ACHN (cell line): Measurements from ENCODE around the gene MICALL2.
A peak's percentile ranks its signal among the peaks of the same experiment; 100 is the strongest.
"Not testable (repeated sequence)": the region's sequence is repeated elsewhere in the genome, so short reads cannot be mapped to it uniquely, and the experiment has no call there.

Experiments used
- DNase-seq: peaks from one replicate; pipeline ENCODE4 v3.0.0-alpha.2; 2015
- in situ Hi-C: cut with HindIII; loops from 2 replicates; pipeline ENCODE4 v1.10.0; 2017; ENCODE audit warnings: low sequenced_read_pairs, low pct_ligation_motif_present, low pct_unique_long_range_greater_than_20kb

Gene MICALL2

DNA sequence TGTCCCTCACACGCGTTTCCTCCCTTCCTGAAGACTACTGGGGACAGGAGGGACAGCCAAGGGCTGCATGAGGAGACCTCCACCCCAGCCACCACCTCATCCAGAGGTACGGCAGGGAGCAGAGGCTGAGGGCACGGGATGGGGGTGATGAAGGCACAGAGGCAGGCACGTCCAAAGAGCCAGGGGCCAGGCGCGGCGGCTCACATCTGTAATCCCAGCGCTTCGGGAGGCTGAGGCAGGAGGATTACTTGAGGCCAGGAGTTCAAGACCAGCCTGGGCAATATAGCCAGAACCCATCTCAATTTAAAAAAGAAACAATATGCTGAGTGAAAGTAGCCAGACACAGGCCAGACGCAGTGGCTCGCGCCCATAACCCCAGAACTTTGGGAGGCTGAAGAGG, 3.3 kb downstream of the MICALL2 start:
- no peak for DNase-seq
- in situ Hi-C loops = no loop called here

DNA sequence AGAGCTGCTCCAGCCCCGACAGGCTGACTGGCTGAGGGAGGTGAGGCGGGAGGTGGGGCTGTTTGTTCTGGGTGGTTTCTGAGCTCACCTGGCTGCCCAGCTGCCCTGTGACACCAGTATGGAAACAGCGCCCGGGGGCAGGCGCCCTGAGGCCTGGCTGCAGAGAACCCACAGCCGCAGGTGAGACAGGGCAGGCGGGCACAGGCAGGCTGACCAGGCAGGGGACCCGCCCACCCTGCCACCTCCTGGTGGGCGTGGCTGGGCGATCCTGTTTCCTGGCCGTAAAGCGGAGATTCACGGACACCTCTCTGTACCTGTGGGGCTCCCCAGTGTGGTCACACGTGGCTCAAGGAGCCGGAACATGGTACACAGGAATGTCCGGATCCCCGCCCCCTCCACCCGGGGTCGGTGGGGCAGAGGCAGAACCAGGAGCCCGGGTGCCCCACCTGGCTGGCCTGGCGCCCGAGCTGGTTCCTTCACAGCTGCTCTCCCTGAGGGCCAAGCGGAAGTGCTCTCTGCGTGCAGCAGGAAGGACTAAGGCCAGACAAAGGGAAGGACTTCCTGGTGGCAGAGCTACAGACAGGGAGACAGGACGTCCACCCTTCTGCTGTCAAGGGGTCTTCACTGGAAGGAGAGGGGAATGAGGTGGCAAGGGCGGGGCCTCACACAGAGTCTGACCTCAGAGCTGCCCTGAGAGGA, 3.9 kb downstream of the MICALL2 start:
- in situ Hi-C loops = no loop called here
- DNase-seq = no peak

DNA sequence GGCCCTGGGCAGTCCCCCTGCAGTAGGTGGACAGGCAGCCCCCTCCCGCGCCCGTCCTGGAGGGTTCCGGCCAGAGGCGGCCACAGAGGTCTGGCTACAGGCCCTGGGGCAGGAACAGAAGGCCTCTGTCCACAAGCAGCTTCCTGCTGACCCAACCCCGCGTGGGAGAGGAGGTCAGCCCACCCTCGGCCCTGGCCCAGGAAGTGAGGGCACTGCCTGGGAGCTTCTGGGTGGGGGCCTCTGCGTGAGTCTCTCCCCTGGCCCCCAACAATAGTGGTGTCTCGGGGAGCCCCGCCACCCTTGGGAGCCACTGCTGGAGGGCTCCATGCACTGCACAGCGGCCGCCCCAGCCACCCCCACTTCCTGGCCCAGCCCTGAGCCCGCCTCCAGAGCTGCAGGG, 4.7 kb downstream of the MICALL2 start:
- in situ Hi-C loops = no loop called here
- DNase-seq = no peak

DNA sequence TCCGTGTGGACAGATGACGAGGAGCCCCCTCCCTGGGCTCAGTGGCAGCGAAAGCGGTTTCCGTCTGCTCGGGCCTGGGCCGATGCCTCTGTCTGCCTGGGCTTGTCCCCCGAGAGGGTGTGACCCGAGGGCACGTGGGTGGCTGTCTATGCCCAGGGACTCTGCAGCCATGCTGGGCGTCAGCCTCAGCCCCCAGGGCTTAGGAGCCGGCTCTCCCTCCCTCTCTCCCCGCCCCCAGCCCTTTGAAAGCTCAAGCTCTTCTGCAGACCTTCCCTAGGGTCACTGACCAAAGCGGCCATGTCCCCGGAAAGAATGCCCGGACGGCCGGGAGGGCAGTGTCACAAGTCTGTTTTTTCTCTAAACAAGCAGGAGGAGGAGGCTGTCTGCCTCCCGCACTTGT, 7.1 kb downstream of the MICALL2 start:
- in situ Hi-C loops = no loop called here
- no peak for DNase-seq

DNA sequence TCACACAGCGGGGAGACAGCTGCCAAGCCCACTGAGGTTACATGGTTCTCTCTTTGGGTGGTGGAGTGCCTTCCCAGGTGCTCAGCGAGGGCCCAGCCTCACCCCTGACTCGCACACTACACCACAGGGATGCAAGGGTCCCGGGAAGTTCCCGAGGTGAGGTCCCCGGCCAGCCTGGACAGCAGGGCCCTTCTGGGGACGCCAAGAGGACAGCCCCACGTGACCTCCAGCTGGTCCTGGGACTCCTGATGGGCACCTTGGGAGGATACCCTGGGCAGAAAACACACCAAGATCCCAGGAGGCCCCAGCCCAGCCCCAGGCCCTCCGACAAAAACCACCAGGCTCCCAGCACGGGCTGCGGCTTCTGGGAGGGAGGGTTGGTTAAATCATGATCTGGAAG, 8.3 kb downstream of the MICALL2 start:
- in situ Hi-C loops = no loop called here

DNA sequence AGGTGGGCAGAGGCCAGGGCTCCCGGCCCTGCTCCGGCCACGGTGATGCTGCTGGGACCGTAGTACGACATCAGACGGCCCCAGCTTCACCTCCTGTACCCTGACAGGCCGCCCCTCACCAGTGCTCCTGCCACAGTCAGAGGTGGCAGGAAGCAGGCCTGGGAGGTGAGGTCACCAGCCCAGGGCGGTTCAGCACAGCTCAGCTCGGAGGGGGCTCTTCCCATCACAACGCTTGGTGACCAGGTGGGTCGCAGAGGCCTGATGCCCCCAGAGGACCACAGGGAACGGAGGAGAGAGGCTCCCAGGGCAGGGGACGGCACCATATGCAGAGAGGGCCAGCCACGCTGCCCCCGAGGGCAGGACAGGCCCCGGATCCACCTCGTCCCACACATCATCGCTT, 8.8 kb downstream of the MICALL2 start:
- in situ Hi-C loops = no loop called here
- DNase-seq = no peak

More for the DNA sequence above, 8.3 kb downstream of the MICALL2 start:
- no peak for DNase-seq

DNA sequence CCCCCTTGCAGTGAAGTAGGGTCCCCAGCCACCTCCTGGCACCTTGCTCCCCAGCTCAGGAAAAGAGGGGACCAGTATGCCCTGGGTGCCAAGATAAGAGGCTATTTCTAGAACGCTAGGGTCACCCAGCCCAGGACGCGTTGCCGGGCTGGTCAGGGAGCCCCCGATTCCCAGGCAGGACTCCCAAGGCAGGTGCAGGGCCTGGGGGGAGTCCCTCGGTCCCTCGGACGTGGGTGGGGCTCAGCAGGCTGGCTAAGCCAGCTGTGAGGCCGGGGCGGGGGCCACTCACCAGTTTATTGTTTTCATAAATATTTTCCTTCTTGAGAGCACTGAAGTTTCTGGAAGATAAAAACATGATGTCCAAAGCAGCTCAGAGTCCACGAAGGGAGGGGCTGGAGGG, 9.3 kb downstream of the MICALL2 start:
- no peak for DNase-seq
- in situ Hi-C loops = no loop called here

DNA sequence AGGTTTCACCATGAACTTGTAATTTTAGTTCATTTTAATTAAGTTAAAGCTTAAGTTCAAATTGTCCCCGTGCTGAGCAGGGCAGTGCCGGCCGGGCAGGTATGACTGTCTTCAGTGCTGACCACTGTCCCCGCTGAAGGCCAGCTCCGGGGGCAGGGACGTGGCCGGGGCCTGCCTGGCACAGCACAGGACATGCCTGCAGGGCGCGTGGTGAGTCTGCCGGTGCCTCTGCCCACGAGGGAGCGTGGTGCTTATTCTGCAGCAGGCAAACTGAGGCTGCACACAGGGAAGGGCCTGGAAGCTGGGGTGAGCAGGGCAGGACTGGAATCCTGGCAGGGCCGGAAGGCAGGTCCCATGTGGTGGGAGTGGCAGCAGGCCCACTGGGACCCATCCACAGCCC, 9.8 kb downstream of the MICALL2 start:
- in situ Hi-C loops = no loop called here
- DNase-seq = no peak

DNA sequence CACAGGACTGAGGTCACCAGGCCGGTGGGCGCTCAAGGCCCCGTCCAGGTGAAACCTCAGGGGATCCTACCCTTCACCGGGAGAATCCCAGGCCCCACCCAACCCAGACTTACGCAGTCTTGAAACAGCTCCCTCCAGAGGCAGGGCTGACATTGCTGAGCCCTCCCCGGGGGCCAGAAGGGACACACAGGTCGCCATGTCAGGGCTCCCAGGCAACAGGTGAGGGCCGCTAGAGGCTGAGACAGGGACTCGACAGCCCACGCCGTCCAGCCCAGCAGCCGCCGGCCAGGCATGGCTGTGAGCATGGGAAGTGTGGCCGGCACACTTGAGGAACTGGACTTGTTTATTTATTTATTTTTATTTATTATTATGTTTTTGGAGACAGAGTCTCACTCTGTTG, 10.3 kb downstream of the MICALL2 start:
- in situ Hi-C loops = no loop called here
- no peak for DNase-seq

DNA sequence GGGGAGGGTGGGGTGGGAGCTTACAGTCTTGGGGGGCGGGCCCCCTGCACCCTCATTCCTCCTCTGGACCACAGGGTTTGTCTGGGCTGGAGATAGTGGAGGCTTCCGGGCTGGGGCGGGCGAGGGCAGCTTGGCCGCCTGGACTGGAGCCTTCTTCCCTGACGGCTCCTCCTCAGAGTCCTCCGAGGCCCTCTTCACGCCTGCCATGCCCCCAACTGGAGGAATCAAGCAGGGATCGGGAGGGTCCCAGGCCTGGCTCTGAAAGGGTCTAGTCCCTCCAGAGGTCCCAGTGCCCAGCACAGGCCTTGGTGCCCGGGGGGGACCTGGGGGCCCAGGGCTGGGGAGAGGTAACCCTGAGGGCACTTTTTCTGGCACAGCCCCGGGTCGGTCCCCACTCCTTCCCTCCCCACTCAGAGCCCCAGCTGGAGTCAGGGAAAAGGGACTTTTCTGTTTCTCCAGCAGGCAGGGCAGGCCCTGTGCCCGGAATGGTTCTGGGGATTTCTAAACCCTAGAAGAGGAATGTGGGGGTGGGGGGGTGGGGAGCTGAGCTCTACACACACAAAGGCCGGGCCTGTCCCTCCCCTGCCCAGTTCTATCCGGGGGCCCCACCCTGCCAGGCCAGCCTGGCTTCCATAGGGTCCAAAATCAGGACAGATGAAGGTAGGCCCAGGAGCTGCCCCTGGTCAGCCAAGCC, 11.6 kb downstream of the MICALL2 start:
- in situ Hi-C loops = no loop called here
- no peak for DNase-seq

DNA sequence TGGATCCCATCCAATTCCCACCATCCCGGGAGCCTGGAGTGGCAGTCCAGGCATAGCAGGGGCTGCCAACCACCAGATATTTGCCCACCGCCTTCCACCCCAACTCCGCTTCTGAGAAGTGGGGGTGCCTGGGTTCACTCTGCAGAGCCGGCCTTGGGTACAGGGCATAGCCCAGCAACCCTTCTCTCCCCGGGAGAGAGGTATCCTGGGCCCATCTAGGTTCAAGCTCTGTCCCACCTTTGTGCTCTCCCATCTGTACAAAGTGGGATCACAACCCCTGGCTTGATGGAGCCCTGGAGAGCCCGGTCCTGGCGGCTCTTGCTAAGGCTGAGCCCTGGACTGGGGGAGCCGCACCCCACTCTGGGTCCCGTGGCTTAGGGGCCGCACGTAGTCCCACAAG, 12.2 kb downstream of the MICALL2 start:
- no peak for DNase-seq
- in situ Hi-C loops = no loop called here

DNA sequence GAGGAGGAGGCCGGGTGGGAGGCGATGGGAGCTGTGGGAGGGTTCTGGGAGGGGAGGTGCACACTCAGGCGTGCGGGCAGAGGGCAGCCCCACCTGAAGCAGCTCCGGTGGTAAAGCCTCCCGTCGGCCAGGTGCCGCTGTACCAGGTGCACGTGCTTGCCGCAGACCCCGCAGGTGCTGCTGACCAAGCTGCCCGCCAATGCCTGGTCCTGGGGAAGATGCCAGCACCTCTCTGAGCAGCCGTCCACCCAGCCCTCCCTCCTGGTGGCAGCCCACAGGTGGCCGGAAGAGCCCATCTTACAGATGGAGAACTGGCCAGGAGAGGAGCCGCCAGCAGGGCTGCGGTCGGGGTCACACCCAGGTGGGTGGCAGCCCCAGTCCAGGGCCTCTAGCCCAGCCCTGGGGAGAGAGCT, 12.6 kb downstream of the MICALL2 start:
- no peak for DNase-seq

DNA sequence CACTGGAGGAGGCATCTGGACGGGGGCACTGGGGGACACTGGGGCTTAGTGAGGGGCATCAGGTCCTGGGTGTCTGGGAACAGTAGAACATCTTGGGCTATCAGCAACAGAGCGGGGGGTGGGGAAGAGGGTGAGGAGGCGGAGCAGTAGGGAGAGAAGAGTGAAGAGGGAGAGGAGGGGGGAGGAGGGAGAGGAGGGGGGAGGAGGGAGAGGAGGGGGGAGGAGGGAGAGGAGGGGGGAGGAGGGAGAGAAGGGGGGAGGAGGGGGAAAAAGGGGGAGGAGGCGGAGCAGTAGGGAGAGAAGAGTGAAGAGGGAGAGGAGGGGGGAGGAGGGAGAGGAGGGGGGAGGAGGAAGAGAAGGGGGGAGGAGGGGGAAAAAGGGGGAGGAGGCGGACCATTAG, 13.2 kb downstream of the MICALL2 start:
- peak; percentile 39 for DNase-seq
- in situ Hi-C loops = not testable (repeated sequence)

More for the DNA sequence above, 12.6 kb downstream of the MICALL2 start:
- in situ Hi-C loops = no loop called here

DNA sequence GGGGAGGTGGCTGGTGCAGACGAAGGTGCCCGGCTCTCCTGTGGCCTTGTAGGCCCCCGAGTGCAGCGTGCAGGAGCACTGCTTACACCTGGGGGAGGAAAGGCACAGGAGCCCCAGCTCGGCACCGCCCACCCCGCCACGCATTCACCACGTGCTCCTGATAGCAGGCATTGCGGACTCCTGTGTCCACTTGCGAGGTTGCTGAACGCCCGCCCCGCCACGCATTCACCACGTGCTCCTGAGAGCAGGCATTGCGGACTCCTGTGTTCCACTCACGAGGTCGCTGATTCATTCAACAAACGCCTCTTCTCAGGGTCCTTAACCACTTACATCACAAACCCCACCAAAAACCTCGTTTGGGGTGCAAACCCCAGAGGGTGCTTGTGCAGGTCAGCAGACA, 13.9 kb downstream of the MICALL2 start:
- no peak for DNase-seq
- in situ Hi-C loops = no loop called here

DNA sequence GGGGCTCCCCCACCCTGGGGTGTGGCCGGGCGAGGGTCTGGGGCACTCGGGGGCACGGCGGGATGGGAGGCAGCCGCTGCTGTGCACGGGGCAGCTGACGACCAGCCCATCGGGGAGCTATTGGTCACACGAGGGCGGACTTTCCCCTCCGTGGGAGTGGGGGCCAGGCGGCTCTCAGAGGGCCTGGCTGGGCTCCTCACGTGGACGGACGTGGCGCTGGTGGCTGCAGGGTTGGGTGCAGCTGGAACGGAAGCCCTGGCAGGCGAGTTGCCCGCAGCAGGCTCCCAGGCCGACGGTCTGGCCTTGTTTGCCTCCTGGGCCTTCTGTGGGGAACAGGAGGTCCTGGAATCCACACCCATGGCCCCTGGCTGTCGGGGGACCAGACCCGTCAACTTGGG, 14.3 kb downstream of the MICALL2 start:
- in situ Hi-C loops = no loop called here
- no peak for DNase-seq

DNA sequence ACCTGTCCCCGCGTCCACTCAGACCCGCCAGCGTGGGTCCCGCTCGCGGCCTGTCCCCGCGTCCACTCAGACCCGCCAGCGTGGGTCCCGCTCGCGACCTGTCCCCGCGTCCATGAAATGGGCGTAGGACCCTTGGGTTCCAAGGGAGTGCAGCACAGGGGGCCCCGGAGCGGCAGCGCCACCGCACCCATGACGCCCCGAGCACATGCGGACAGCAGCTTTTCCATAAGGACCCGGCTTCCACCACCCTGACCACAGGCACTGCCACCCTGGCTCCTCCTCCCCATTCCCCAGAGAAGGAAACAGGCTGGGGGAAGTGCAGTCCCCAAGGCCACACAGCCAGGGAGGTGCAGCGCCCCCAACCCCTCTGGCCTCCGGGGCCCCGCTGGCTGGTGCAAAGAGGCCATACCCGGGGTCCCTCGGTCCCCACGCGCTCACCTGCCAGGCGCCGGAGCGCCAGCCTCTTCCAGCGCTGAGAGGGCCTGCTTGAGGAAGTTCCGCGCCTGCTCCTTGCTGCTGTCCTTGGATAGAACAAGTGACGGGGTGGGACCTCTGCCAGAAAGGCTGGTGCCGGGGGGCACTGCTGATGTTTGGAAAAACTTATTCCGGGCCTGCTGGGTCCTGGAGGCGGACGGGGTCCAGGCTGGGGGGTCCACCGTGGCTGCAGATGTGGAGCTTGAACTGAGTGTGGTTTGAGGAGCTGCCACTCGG, 14.9 kb downstream of the MICALL2 start:
- in situ Hi-C loops = no loop called here
- DNase-seq = no peak

DNA sequence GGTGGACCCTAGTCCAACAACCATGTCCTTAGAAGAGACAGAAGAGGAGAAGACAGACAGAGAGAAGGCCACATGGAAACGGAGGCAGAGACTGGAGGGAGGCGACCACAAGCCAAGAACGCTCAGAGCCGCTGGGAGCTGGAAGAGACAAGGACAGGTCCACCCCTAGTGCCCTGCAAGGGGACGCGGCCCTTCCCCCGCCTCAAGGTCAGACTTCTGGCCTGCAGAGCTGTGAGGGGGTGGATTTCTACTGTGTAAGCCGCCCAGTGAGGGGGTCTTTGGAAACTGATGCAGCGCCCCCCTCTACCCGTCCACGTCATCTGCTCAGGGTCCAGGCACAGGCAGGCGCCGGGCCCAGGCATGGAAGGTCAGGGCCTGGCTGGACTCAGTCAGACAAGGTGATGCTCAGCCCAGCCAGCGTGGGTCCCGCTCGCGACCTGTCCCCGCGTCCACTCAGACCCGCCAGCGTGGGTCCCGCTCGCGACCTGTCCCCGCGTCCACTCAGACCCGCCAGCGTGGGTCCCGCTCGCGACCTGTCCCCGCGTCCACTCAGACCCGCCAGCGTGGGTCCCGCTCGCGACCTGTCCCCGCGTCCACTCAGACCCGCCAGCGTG, 15.6 kb downstream of the MICALL2 start:
- in situ Hi-C loops, DNase-seq: not testable (repeated sequence)

DNA sequence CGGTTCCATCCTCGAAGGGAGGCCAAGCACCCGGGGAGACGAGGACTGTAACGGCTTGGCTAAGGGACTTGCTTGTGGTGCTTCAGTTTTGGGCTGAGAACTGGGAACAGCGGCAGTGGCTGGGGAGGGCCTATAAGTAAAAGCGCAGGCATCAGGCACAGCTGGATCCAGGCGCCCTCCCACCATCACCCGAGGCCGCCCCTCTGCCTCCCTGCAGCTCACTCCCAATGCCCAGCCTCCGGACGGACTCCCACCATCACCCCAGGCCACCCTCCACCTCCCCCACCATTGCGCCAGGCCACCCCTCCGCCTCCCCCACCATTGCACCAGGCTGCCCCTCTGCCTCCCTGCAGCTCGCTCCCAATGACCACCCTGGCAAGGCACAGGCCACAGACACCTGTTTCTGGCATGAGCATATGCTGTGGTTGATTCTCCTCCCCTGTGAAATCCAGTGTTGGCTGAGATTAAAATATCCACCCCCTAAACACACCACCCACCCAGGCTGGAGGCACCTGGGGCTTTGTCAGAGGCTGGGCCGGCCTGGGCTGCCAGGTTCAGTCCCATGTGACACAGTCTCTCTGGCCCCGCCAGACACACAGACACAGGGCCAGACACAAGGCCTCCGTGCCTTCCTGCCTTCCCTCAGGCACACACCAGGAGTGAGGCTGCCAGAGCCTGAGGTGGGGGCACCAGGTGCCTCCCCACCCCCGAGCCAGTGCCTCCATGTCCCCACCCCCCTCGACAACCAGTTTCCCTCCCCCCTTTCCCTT, 16.7 kb downstream of the MICALL2 start:
- in situ Hi-C loops = no loop called here

More for the DNA sequence above, 16.7 kb downstream of the MICALL2 start:
- no peak for DNase-seq
